Superior temporal gyrus (tissue), 1 donor: ENCODE data around the gene ABAT.
"Not testable (repeated sequence)": the region's sequence is repeated elsewhere in the genome, so short reads cannot be mapped to it uniquely, and the experiment has no call there.

Experiments used
- DNase-seq: peaks from one replicate; pipeline ENCODE4 v3.0.0-alpha.2; 2016; ENCODE audit errors: extremely low spot score

The ABAT gene

GRCh38 chr16:8649829-8650554 lies 24.4 kb upstream of the ABAT start:
- no peak for DNase-seq

GRCh38 chr16:8651958-8652357 lies 22.5 kb upstream of the ABAT start:
- not testable (repeated sequence) for DNase-seq

GRCh38 chr16:8655184-8655717 lies 19.2 kb upstream of the ABAT start:
- no peak for DNase-seq

- DNase-seq = no peak
Observed at GRCh38 chr16:8656376-8656775, 18.0 kb upstream of the ABAT start.

GRCh38 chr16:8660841-8661301 lies 13.5 kb upstream of the ABAT start:
- peak; percentile 80 for DNase-seq

GRCh38 chr16:8661703-8662102 lies 12.7 kb upstream of the ABAT start:
- DNase-seq = no peak

- DNase-seq = no peak
Observed at GRCh38 chr16:8663192-8664089, 11.0 kb upstream of the ABAT start.

GRCh38 chr16:8665529-8665928 lies 8.9 kb upstream of the ABAT start:
- no peak for DNase-seq

GRCh38 chr16:8667492-8667891 lies 6.9 kb upstream of the ABAT start:
- DNase-seq = no peak

GRCh38 chr16:8668113-8668512 lies 6.3 kb upstream of the ABAT start:
- no peak for DNase-seq

- DNase-seq = no peak
Observed at GRCh38 chr16:8669481-8669880, 4.9 kb upstream of the ABAT start.

GRCh38 chr16:8670014-8670560 lies 4.3 kb upstream of the ABAT start:
- DNase-seq = no peak

- DNase-seq = no peak
Observed at GRCh38 chr16:8673611-8674412, 605 bp upstream of the ABAT start.

GRCh38 chr16:8675183-8676159 lies 1.1 kb downstream of the ABAT start:
- DNase-seq = no peak

GRCh38 chr16:8676160-8676547 lies 1.7 kb downstream of the ABAT start:
- DNase-seq = no peak

- DNase-seq = no peak
Observed at GRCh38 chr16:8676737-8677375, 2.4 kb downstream of the ABAT start.

GRCh38 chr16:8677481-8677880 lies 3.1 kb downstream of the ABAT start:
- no peak for DNase-seq

GRCh38 chr16:8678068-8678927 lies 3.9 kb downstream of the ABAT start:
- DNase-seq = no peak

- no peak for DNase-seq
Observed at GRCh38 chr16:8679151-8679550, 4.7 kb downstream of the ABAT start.
